NCI-H1930 (cell line): ENCODE measurements around the gene PPIH.
A peak's percentile ranks its signal among the peaks of the same experiment; 100 is the strongest.
"Not testable (repeated sequence)": the region's sequence is repeated elsewhere in the genome, so short reads cannot be mapped to it uniquely, and the experiment has no call there.

ENCODE experiments used
- DNase-seq, 2 experiments: peaks; one replicate each; lab custom pipeline; 2025; lab: John Stamatoyannopoulos, UW

PPIH gene

GRCh38 chr1:42682739-42683531, 24.7 kb downstream of the PPIH start:
- DNase-seq, result peak; percentile 39 to 56

GRCh38 chr1:42684139-42684538, 25.9 kb downstream of the PPIH start:
- DNase-seq, result no peak

GRCh38 chr1:42686418-42686817, 28.2 kb downstream of the PPIH start:
- no peak for DNase-seq

- no peak for DNase-seq
Observed at GRCh38 chr1:42689912-42690311, 31.7 kb downstream of the PPIH start.

- no peak for DNase-seq
Observed at GRCh38 chr1:42690477-42691156, 32.4 kb downstream of the PPIH start.

- DNase-seq, result no peak
Observed at GRCh38 chr1:42691157-42691498, 32.9 kb downstream of the PPIH start.

- no peak for DNase-seq
Observed at GRCh38 chr1:42692461-42692860, 34.2 kb downstream of the PPIH start.

- DNase-seq, result no peak
Observed at GRCh38 chr1:42692911-42693310, 34.7 kb downstream of the PPIH start.

- DNase-seq, result no peak
Observed at GRCh38 chr1:42698081-42698813, 40.0 kb downstream of the PPIH start.

GRCh38 chr1:42700006-42700405, 41.8 kb downstream of the PPIH start:
- no peak for DNase-seq

- DNase-seq, result no peak
Observed at GRCh38 chr1:42703888-42704464, 45.8 kb downstream of the PPIH start.

- DNase-seq, result not testable (repeated sequence)
Observed at GRCh38 chr1:42712808-42713207, 54.6 kb downstream of the PPIH start.

- no peak for DNase-seq
Observed at GRCh38 chr1:42713293-42713692, 55.1 kb downstream of the PPIH start.

- DNase-seq, result not testable (repeated sequence)
Observed at GRCh38 chr1:42714441-42714840, 56.2 kb downstream of the PPIH start.

- no peak for DNase-seq
Observed at GRCh38 chr1:42720868-42721267, 62.6 kb downstream of the PPIH start.

GRCh38 chr1:42721926-42722325, 63.7 kb downstream of the PPIH start:
- no peak for DNase-seq

- DNase-seq, result not testable (repeated sequence)
Observed at GRCh38 chr1:42722403-42722802, 64.2 kb downstream of the PPIH start.

GRCh38 chr1:42723511-42723910, 65.3 kb downstream of the PPIH start:
- DNase-seq, result no peak

GRCh38 chr1:42725820-42726219, 67.6 kb downstream of the PPIH start:
- not testable (repeated sequence) for DNase-seq
